Measurements from ENCODE around the gene DNAH2. TPM values are rescaled to one million over a fixed set of nuclear protein-coding genes. Genes with fewer than 3 reads are reported as not detected.

The DNAH2 gene
- polyA plus RNA-seq, 1 donor from 2014 or later: 2.0 TPM

- Histone ChIP-seq H3K27me3 (ENCODE audit: insufficient read depth, low read depth, low read length) (no peaks in the 10 kb centered on the region), H4K20me1 (ENCODE audit: insufficient read depth) (no peaks in the 10 kb centered on the region), H3K36me3 (ENCODE audit: insufficient read depth, low read length) (no peaks in the 10 kb centered on the region), H3K9me2 (ENCODE audit: insufficient read depth, low read length) (no peaks in the 10 kb centered on the region), H3K79me2 (replicated peaks; ENCODE audit: insufficient read depth, low read length) (no peaks in the 10 kb centered on the region), H3K27ac (ENCODE audit: low read length) (no peak overlapping the region), H3K4me2 (ENCODE audit: low read length) (no peak overlapping the region), H3F3A (ENCODE audit: insufficient read depth, low read length, poor library complexity, severe bottlenecking) (no peaks in the 10 kb centered on the region), H2AFZ (ENCODE audit: low read depth, low read length) (no peak overlapping the region), H3K9ac (ENCODE audit: low read length) (no peak overlapping the region), H3K9me3 (ENCODE audit: low read length) (no peaks in the 10 kb centered on the region), H3K4me3 (ENCODE audit: low read length) (no peak overlapping the region)
- TF ChIP-seq SMC3 (conservative IDR thresholded peaks at IDR 0.05; ENCODE audit: poor library complexity): no peak
- TF ChIP-seq TAF1 (IDR thresholded peaks at IDR 0.05; ENCODE audit: low read depth): no peak
- TF ChIP-seq EZH2 (IDR thresholded peaks at IDR 0.05; ENCODE audit: borderline replicate concordance, insufficient read depth, low read length, poor library complexity, severe bottlenecking): no peak
- TF ChIP-seq EP300 (conservative IDR thresholded peaks at IDR 0.05; ENCODE audit: poor library complexity, severe bottlenecking): no peak
- no peak for TF ChIP-seq RAD21 (conservative IDR thresholded peaks at IDR 0.05)
- TF ChIP-seq, protein P1, sequence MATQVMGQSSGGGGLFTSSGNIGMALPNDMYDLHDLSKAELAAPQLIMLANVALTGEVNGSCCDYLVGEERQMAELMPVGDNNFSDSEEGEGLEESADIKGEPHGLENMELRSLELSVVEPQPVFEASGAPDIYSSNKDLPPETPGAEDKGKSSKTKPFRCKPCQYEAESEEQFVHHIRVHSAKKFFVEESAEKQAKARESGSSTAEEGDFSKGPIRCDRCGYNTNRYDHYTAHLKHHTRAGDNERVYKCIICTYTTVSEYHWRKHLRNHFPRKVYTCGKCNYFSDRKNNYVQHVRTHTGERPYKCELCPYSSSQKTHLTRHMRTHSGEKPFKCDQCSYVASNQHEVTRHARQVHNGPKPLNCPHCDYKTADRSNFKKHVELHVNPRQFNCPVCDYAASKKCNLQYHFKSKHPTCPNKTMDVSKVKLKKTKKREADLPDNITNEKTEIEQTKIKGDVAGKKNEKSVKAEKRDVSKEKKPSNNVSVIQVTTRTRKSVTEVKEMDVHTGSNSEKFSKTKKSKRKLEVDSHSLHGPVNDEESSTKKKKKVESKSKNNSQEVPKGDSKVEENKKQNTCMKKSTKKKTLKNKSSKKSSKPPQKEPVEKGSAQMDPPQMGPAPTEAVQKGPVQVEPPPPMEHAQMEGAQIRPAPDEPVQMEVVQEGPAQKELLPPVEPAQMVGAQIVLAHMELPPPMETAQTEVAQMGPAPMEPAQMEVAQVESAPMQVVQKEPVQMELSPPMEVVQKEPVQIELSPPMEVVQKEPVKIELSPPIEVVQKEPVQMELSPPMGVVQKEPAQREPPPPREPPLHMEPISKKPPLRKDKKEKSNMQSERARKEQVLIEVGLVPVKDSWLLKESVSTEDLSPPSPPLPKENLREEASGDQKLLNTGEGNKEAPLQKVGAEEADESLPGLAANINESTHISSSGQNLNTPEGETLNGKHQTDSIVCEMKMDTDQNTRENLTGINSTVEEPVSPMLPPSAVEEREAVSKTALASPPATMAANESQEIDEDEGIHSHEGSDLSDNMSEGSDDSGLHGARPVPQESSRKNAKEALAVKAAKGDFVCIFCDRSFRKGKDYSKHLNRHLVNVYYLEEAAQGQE (IDR thresholded peaks at IDR 0.05; ENCODE audit: borderline replicate concordance): no peak
- TF ChIP-seq, protein P2, sequence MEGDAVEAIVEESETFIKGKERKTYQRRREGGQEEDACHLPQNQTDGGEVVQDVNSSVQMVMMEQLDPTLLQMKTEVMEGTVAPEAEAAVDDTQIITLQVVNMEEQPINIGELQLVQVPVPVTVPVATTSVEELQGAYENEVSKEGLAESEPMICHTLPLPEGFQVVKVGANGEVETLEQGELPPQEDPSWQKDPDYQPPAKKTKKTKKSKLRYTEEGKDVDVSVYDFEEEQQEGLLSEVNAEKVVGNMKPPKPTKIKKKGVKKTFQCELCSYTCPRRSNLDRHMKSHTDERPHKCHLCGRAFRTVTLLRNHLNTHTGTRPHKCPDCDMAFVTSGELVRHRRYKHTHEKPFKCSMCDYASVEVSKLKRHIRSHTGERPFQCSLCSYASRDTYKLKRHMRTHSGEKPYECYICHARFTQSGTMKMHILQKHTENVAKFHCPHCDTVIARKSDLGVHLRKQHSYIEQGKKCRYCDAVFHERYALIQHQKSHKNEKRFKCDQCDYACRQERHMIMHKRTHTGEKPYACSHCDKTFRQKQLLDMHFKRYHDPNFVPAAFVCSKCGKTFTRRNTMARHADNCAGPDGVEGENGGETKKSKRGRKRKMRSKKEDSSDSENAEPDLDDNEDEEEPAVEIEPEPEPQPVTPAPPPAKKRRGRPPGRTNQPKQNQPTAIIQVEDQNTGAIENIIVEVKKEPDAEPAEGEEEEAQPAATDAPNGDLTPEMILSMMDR (IDR thresholded peaks at IDR 0.05; ENCODE audit: poor library complexity, severe bottlenecking): no peak
- TF ChIP-seq POLR2AphosphoS5 (IDR thresholded peaks at IDR 0.05): no peak
- TF ChIP-seq MXI1 (conservative IDR thresholded peaks at IDR 0.05; ENCODE audit: poor library complexity, severe bottlenecking): no peak
Measured at GRCh38 chr17:7775051-7775450, 57.5 kb downstream of the DNAH2 start.

DNA sequence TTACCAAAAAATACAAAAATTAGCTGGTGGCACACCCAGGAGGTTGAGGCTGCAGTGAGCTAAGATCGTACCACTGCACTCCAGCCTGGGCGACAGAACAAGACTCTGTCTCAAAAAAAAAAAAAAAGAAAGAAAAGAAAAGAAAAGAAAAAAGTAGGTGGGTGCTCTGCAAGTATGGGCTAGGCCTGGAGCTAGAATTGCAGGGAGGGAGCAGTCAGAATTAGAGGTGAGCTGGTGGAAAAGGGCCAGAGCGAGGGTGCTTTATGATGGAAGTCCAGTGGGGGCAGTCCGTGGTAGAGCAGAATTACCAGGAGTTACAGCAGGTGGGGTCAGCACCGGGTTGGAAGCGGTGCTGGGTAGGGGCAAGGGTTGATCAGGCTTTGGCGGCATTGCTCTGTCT is 59.5 kb downstream of the DNAH2 start:
- Histone ChIP-seq H3K79me2 (replicated peaks; ENCODE audit: insufficient read depth, low read length) (no peaks in the 10 kb centered on the region), H3K9ac (ENCODE audit: low read length) (no peak overlapping the region), H3K4me3 (ENCODE audit: low read length) (no peak overlapping the region), H3F3A (ENCODE audit: insufficient read depth, low read length, poor library complexity, severe bottlenecking) (no peaks in the 10 kb centered on the region), H3K9me2 (ENCODE audit: insufficient read depth, low read length) (no peaks in the 10 kb centered on the region), H2AFZ (ENCODE audit: low read depth, low read length) (no peak overlapping the region), H3K4me2 (ENCODE audit: low read length) (no peak overlapping the region), H3K9me3 (ENCODE audit: low read length) (no peaks in the 10 kb centered on the region), H3K36me3 (ENCODE audit: insufficient read depth, low read length) (no peaks in the 10 kb centered on the region), H3K27me3 (ENCODE audit: insufficient read depth, low read depth, low read length) (no peaks in the 10 kb centered on the region), H3K27ac (ENCODE audit: low read length) (no peak overlapping the region), H4K20me1 (ENCODE audit: insufficient read depth) (no peaks in the 10 kb centered on the region)
- TF ChIP-seq MXI1 (conservative IDR thresholded peaks at IDR 0.05; ENCODE audit: poor library complexity, severe bottlenecking) (no peak), TAF1 (IDR thresholded peaks at IDR 0.05; ENCODE audit: low read depth) (no peak), EZH2 (IDR thresholded peaks at IDR 0.05; ENCODE audit: borderline replicate concordance, insufficient read depth, low read length, poor library complexity, severe bottlenecking) (no peak), EP300 (conservative IDR thresholded peaks at IDR 0.05; ENCODE audit: poor library complexity, severe bottlenecking) (no peak)
- TF ChIP-seq, protein P2 (IDR thresholded peaks at IDR 0.05; ENCODE audit: poor library complexity, severe bottlenecking): no peak
